ENCODE results near the gene AFP. TPM values are rescaled to one million over a fixed set of nuclear protein-coding genes. Genes with fewer than 3 reads are reported as not detected.

Gene AFP
- total RNA-seq, 1 experiment from 2014 or later = not detected

- intact Hi-C loops (cut with micrococcal nuclease; ENCODE audit: unreplicated experiment) = no loop called here
- TF ChIP-seq CTCF (conservative IDR thresholded peaks at IDR 0.05; ENCODE audit: low read depth, low read length) (no peak), EZH2 (IDR thresholded peaks at IDR 0.05; ENCODE audit: borderline replicate concordance, low read depth, low read length, poor library complexity, severe bottlenecking) (no peak)
- DNase-seq (ENCODE audit: low spot score) = no peak
- peaks cover 14% of the 10 kb centered on the region for H3K4me1 ChIP-seq (ENCODE audit: insufficient read depth, low read length, poor library complexity, severe bottlenecking)
- H3K36me3 ChIP-seq (ENCODE audit: insufficient read depth, low read length, poor library complexity, severe bottlenecking) = no peaks in the 10 kb centered on the region
- POLR2A ChIA-PET (ENCODE audit: low non-redundant PET) = no interaction called here
- no peaks in the 10 kb centered on the region for H3K27me3 ChIP-seq (replicated peaks; ENCODE audit: insufficient read depth, low read depth, low read length, poor library complexity)
- H3K9me3 ChIP-seq (ENCODE audit: low read depth, low read length, poor library complexity, severe bottlenecking) = no peaks in the 10 kb centered on the region
- no TSS peak for BruUV-seq (replicated peaks)
- no peak overlapping the region for H3K27ac ChIP-seq (ENCODE audit: low read depth, low read length, poor library complexity, severe bottlenecking)
- CTCF ChIA-PET = no interaction called here
- no peak overlapping the region for H3K4me3 ChIP-seq (ENCODE audit: low read depth, low read length, poor library complexity, severe bottlenecking)
These were observed 16.1 kb downstream of the AFP start for GRCh38 chr4:73451981-73452747.

GRCh38 chr4:73452953-73453700 lies 17.1 kb downstream of the AFP start:
- TF ChIP-seq CTCF (conservative IDR thresholded peaks at IDR 0.05; ENCODE audit: low read depth, low read length) = no peak
- no peak for TF ChIP-seq EZH2 (IDR thresholded peaks at IDR 0.05; ENCODE audit: borderline replicate concordance, low read depth, low read length, poor library complexity, severe bottlenecking)
- no peaks in the 10 kb centered on the region for H3K9me3 ChIP-seq (ENCODE audit: low read depth, low read length, poor library complexity, severe bottlenecking)
- H3K36me3 ChIP-seq (ENCODE audit: insufficient read depth, low read length, poor library complexity, severe bottlenecking) = no peaks in the 10 kb centered on the region
- DNase-seq (ENCODE audit: low spot score) = no peak
- intact Hi-C loops (cut with micrococcal nuclease; ENCODE audit: unreplicated experiment) = no loop called here
- ChIA-PET POLR2A (ENCODE audit: low non-redundant PET) (no interaction called here), CTCF (no interaction called here)
- H3K4me3 ChIP-seq (ENCODE audit: low read depth, low read length, poor library complexity, severe bottlenecking) = no peak overlapping the region
- H3K4me1 ChIP-seq (ENCODE audit: insufficient read depth, low read length, poor library complexity, severe bottlenecking) = peaks cover 14% of the 10 kb centered on the region
- no peaks in the 10 kb centered on the region for H3K27me3 ChIP-seq (replicated peaks; ENCODE audit: insufficient read depth, low read depth, low read length, poor library complexity)
- BruUV-seq (replicated peaks) = no TSS peak
- H3K27ac ChIP-seq (ENCODE audit: low read depth, low read length, poor library complexity, severe bottlenecking) = no peak overlapping the region

- Histone ChIP-seq H3K27me3 (replicated peaks; ENCODE audit: insufficient read depth, low read depth, low read length, poor library complexity) (no peaks in the 10 kb centered on the region), H3K27ac (ENCODE audit: low read depth, low read length, poor library complexity, severe bottlenecking) (no peak overlapping the region), H3K4me3 (ENCODE audit: low read depth, low read length, poor library complexity, severe bottlenecking) (no peak overlapping the region), H3K36me3 (ENCODE audit: insufficient read depth, low read length, poor library complexity, severe bottlenecking) (no peaks in the 10 kb centered on the region), H3K9me3 (ENCODE audit: low read depth, low read length, poor library complexity, severe bottlenecking) (no peaks in the 10 kb centered on the region), H3K4me1 (ENCODE audit: insufficient read depth, low read length, poor library complexity, severe bottlenecking) (peaks cover 14% of the 10 kb centered on the region)
- POLR2A ChIA-PET (ENCODE audit: low non-redundant PET) = no interaction called here
- TF ChIP-seq EZH2 (IDR thresholded peaks at IDR 0.05; ENCODE audit: borderline replicate concordance, low read depth, low read length, poor library complexity, severe bottlenecking) = no peak
- no peak for TF ChIP-seq CTCF (conservative IDR thresholded peaks at IDR 0.05; ENCODE audit: low read depth, low read length)
- no TSS peak for BruUV-seq (replicated peaks)
- intact Hi-C loops (cut with micrococcal nuclease; ENCODE audit: unreplicated experiment) = no loop called here
- CTCF ChIA-PET = no interaction called here
- DNase-seq (ENCODE audit: low spot score) = no peak
These were observed 17.6 kb downstream of the AFP start for GRCh38 chr4:73453701-73454005.

Measured in A673 (cell line).